AG10803 (cell line): ENCODE measurements around the gene TUFM.

Experiments
- DNase-seq: peaks from one replicate; pipeline ENCODE4 v3.0.0; 2010; ENCODE audit warnings: low read depth
- H3K4me3 ChIP-seq: 2 replicates; pipeline ENCODE4 v1.5.1; 2011; ENCODE audit warnings: mild to moderate bottlenecking, low read length, control low read depth
- CTCF ChIP-seq: conservative IDR thresholded peaks from 2 replicates; pipeline ENCODE4 v1.5.1; 2011; ENCODE audit warnings: mild to moderate bottlenecking, low read length, control low read depth, inconsistent platforms

The TUFM gene

DNA sequence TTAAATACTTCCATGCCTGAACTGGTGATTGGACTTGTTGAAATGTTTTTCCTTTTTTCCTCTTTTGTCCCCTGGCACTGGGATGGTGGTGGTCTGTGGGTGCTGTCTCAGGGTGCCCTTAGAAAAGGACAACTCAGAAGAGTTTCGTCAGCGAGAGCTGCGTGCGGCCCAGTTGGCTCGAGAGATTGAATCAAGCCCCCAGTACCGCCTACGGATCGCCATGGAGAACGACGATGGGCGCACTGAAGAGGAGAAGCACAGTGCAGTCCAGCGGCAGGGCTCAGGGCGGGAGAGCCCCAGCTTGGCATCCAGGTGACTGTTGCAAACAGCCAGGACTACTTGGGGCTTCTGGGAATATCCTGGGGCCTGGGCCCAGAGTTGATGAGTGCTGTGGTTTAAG lies 16.4 kb downstream of the TUFM start:
- H3K4me3 ChIP-seq = no peak overlapping the region
- DNase-seq = no peak
- TF ChIP-seq CTCF = no peak

DNA sequence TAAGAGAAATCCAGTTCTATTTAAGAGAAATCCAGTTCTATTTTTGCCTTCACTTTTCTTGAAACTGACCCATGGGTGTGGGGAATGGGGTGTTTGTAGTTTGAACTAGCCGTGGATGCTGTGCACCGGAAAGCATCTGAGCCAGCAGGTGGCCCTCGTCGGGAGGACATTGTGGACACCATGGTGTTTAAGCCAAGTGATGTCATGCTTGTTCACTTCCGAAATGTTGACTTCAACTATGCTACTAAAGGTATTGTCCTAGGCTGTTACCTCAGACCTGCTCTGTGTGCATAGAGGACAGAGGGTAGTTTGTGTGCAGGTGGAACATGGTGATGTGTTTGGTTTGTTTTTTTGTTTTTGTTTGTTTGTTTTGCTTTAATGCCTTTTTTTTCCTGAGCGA lies 20.0 kb downstream of the TUFM start:
- DNase-seq = no peak
- TF ChIP-seq CTCF = peak; percentile 19; the same call in 1 of the 2 replicates
- H3K4me3 ChIP-seq = peak overlapping the region; percentile 100

GRCh38 chr16:28824717-28824973 lies 21.5 kb downstream of the TUFM start:
- DNase-seq = no peak
- peak overlapping the region; percentile 100 for H3K4me3 ChIP-seq
- no peak for TF ChIP-seq CTCF

DNA sequence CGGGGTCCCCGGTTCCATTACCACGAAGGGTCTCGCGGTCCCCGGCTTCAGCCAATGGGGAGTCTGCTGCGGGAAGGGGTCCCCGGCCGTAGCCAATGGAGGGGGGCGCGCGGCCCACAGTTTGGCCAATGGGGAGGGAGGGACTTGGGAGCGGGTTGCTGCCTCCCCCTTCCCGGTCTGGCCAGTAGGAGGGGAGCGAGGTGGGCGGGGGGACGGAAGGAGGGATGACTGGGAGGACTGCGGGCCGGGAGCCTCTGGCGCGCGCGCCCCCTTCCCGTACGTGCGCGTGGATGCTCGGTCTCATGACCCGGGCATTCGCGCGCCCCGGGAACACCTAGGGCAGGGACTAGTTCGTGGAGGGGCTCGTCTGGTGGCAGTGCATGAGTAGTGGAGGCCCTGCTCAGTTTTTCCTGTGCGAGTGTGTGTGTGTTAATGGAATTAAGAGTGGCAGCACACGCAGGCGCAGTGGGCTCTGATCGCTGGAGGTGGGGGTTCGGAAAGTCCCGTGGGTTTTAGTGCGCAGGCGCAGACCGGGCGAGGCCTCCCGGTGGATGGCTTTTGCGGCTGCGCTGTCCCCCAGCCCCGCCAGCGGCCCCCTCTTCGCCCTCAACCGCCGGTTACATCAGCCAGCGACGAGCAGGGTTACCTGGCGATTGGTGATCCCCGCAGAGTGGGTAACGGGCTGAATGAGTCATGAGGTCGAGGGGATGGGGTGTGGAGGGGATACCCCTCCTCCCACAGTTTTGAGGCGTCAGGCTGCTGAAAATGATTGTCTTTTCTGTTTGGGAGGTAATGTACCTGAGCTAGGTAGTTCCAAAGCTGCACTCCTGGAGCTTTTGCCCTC lies 22.1 kb downstream of the TUFM start:
- peak overlapping the region; percentile 100 for H3K4me3 ChIP-seq
- peak; percentile 98 for DNase-seq
- TF ChIP-seq CTCF = peak; percentile 24

GRCh38 chr16:28823291-28823872 lies 22.8 kb downstream of the TUFM start:
- no peak for TF ChIP-seq CTCF
- no peak for DNase-seq

GRCh38 chr16:28822520-28823290 lies 23.4 kb downstream of the TUFM start, which contains the start of gene ATXN2L:
TSS of gene ATXN2L (plus strand) at chr16:28822999. CDS start at chr16:28823260, 261 bp downstream.
- TF ChIP-seq CTCF = no peak
- peak within 1 kb of the TSS; percentile 100 for H3K4me3 ChIP-seq
- peak; percentile 97 for DNase-seq

More at GRCh38 chr16:28823291-28823872, 22.8 kb downstream of the TUFM start:
- H3K4me3 ChIP-seq = peak overlapping the region; percentile 100
